ENCODE measurements around the gene CEP83.

DNA sequence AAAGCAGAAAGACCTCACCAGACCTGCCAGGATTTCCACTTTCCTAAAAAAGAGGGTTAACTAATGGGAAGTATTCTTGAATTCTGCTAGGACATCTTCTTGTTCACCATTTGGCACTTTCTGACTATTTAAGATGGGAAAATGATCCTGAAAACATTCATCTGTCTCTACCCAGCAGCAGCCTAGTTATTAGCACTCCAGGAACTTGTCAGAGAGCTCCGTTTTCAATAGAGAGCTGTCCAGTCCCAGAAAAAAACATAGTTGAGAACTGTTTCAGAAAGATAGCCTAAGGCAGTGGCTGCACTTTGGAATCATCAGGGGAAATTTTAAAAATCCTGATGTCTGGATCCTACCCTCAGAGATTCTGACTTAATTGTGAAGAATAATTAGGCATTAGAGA is 22.1 kb upstream of the CEP83 start:
- TF ChIP-seq, protein P1, sequence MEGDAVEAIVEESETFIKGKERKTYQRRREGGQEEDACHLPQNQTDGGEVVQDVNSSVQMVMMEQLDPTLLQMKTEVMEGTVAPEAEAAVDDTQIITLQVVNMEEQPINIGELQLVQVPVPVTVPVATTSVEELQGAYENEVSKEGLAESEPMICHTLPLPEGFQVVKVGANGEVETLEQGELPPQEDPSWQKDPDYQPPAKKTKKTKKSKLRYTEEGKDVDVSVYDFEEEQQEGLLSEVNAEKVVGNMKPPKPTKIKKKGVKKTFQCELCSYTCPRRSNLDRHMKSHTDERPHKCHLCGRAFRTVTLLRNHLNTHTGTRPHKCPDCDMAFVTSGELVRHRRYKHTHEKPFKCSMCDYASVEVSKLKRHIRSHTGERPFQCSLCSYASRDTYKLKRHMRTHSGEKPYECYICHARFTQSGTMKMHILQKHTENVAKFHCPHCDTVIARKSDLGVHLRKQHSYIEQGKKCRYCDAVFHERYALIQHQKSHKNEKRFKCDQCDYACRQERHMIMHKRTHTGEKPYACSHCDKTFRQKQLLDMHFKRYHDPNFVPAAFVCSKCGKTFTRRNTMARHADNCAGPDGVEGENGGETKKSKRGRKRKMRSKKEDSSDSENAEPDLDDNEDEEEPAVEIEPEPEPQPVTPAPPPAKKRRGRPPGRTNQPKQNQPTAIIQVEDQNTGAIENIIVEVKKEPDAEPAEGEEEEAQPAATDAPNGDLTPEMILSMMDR (IDR thresholded peaks at IDR 0.05; ENCODE audit: insufficient read depth, low read length), result no peak
- no peak for TF ChIP-seq POLR2AphosphoS5 (IDR thresholded peaks at IDR 0.05; ENCODE audit: low read depth)
- TF ChIP-seq GABPA (IDR thresholded peaks at IDR 0.05; ENCODE audit: low read depth), result no peak
- TF ChIP-seq, protein P2, sequence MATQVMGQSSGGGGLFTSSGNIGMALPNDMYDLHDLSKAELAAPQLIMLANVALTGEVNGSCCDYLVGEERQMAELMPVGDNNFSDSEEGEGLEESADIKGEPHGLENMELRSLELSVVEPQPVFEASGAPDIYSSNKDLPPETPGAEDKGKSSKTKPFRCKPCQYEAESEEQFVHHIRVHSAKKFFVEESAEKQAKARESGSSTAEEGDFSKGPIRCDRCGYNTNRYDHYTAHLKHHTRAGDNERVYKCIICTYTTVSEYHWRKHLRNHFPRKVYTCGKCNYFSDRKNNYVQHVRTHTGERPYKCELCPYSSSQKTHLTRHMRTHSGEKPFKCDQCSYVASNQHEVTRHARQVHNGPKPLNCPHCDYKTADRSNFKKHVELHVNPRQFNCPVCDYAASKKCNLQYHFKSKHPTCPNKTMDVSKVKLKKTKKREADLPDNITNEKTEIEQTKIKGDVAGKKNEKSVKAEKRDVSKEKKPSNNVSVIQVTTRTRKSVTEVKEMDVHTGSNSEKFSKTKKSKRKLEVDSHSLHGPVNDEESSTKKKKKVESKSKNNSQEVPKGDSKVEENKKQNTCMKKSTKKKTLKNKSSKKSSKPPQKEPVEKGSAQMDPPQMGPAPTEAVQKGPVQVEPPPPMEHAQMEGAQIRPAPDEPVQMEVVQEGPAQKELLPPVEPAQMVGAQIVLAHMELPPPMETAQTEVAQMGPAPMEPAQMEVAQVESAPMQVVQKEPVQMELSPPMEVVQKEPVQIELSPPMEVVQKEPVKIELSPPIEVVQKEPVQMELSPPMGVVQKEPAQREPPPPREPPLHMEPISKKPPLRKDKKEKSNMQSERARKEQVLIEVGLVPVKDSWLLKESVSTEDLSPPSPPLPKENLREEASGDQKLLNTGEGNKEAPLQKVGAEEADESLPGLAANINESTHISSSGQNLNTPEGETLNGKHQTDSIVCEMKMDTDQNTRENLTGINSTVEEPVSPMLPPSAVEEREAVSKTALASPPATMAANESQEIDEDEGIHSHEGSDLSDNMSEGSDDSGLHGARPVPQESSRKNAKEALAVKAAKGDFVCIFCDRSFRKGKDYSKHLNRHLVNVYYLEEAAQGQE (IDR thresholded peaks at IDR 0.05; ENCODE audit: insufficient replicate concordance, low read depth), result no peak
